GM21576 (cell line): Measurements from ENCODE around the gene PANK1.

ENCODE experiments used
- ATAC-seq: cut with Tn5 transposase; IDR thresholded peaks from one replicate; pipeline ENCODE4 v1.9.1; 2021; ENCODE audit warnings: mild to moderate bottlenecking, moderate library complexity; ENCODE audit not compliant: unreplicated experiment

Gene PANK1

GRCh38 chr10:89644967-89645741 lies at the start of gene PANK1:
Gene PANK1, minus strand, starts transcription at chr10:89645242. Its CDS starts 351 bp downstream, at chr10:89644891.
- peak; percentile 25 for ATAC-seq

GRCh38 chr10:89693176-89693575 lies 48.1 kb upstream of the PANK1 start:
- no peak for ATAC-seq

GRCh38 chr10:89692416-89692815 lies 47.4 kb upstream of the PANK1 start:
- ATAC-seq, result no peak

GRCh38 chr10:89690027-89690426 lies 45.0 kb upstream of the PANK1 start:
- ATAC-seq, result no peak

GRCh38 chr10:89685936-89686335 lies 40.9 kb upstream of the PANK1 start:
- ATAC-seq, result no peak

GRCh38 chr10:89684604-89685003 lies 39.6 kb upstream of the PANK1 start:
- no peak for ATAC-seq

GRCh38 chr10:89683883-89684282 lies 38.8 kb upstream of the PANK1 start:
- ATAC-seq, result no peak

GRCh38 chr10:89679986-89680385 lies 34.9 kb upstream of the PANK1 start:
- ATAC-seq, result no peak

- ATAC-seq, result no peak
These were observed 32.3 kb upstream of the PANK1 start for GRCh38 chr10:89677341-89677740.

GRCh38 chr10:89670926-89671325 lies 25.9 kb upstream of the PANK1 start:
- no peak for ATAC-seq

GRCh38 chr10:89669985-89670384 lies 24.9 kb upstream of the PANK1 start:
- ATAC-seq, result no peak

GRCh38 chr10:89668386-89669071 lies 23.5 kb upstream of the PANK1 start:
- ATAC-seq, result no peak

- no peak for ATAC-seq
These were observed 21.1 kb upstream of the PANK1 start for GRCh38 chr10:89666138-89666537.

GRCh38 chr10:89665302-89665701 lies 20.3 kb upstream of the PANK1 start:
- no peak for ATAC-seq

- ATAC-seq, result no peak
These were observed 19.2 kb upstream of the PANK1 start for GRCh38 chr10:89664203-89664602.

GRCh38 chr10:89663144-89663543 lies 18.1 kb upstream of the PANK1 start:
- ATAC-seq, result no peak

GRCh38 chr10:89662596-89662995 lies 17.6 kb upstream of the PANK1 start:
- ATAC-seq, result no peak

GRCh38 chr10:89659143-89660131 lies 14.4 kb upstream of the PANK1 start:
- no peak for ATAC-seq

GRCh38 chr10:89657302-89657701 lies 12.3 kb upstream of the PANK1 start:
- no peak for ATAC-seq

- ATAC-seq, result no peak
These were observed 10.7 kb upstream of the PANK1 start for GRCh38 chr10:89655722-89656121.

- peak; percentile 70 for ATAC-seq
These were observed 8.4 kb upstream of the PANK1 start for GRCh38 chr10:89653410-89653869.
